Measurements from ENCODE around the gene SUSD2.
A peak's percentile ranks its signal among the peaks of the same experiment; 100 is the strongest.

Gene SUSD2

DNA sequence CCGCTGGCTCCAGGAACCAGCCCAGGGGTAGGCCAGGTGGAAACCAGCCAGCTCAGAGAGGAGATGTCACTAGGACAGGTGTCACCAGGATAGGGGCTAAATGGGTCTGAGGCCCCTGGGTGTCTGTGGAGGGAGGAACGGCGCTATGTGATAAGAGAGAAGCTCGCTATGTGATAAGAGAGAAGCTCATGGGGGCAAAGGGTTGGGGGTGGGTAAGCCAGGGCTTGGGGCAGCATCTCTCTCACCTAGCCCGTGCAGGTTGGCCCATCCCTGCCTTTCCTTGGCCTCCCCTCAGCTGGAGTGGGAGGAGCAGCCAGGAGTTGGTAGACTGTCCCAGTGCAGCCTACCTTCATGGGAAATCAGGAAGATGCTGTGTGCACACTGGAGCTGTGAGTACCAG, 26.5 kb upstream of the SUSD2 start:
- no peak for DNase-seq

DNA sequence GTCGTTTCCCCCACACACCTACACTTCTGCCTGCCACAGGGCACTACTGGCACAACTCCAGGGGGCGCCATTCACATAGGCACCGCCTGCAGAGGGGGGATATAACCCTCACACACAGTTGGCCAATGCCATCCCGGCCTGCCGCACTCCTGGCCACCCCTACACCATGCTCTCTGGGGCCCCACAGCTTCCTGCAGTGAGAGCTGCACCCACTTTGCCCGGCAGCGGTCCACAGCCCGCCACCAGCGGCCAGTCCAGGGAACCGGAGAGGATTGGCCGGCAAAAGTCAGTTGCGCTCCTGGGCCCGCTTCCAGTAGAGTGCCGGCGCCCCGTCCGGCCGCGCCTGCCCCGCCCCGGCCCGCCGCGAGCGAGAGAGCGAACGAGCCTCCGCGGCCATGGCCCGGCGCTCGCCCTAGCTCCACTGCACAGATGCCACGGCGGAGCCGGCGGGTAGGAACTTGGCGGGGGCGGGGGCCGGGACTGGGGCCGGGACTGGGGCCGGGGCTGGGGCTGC, 25.6 kb upstream of the SUSD2 start:
- DNase-seq: peak; percentile 52

DNA sequence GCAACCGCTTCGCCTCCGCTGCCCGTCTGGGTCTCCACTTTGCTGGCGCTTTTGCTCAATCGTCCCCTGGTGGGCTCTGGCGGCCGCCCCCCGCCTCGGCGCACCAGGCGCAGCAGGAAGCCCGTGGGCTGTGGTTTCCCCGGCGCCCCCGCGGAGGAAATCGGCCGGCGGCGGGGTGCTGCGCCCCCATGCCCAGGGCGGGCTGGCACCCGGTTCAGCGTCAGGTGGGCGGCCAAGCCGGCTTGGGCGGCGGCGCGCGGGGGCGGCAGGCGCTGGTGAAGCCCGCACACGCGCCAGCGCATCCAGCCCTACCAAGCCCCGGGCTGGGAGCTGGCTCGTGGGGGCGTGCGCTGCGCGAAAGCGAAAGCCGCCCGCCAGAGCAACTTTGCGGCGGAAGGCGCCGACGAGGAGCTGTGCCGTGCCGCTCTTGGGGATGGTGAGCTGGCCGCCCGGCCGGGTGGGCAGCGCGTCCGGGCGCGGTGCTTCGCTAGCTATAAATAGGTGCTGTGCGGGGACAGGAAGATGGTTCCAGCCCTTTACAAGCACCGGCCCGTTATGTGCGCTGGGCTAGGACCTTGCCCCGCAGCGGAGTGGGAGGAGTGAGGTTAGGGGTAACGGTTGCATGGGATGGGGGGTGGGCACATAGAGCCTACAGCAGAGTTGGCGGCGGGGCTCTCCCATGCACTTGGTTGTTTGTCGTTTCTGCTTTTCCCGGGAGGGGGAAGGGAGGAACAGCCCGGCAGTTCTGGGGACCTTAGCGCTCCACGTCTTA, 25.0 kb upstream of the SUSD2 start:
- DNase-seq: peak; percentile 63

DNA sequence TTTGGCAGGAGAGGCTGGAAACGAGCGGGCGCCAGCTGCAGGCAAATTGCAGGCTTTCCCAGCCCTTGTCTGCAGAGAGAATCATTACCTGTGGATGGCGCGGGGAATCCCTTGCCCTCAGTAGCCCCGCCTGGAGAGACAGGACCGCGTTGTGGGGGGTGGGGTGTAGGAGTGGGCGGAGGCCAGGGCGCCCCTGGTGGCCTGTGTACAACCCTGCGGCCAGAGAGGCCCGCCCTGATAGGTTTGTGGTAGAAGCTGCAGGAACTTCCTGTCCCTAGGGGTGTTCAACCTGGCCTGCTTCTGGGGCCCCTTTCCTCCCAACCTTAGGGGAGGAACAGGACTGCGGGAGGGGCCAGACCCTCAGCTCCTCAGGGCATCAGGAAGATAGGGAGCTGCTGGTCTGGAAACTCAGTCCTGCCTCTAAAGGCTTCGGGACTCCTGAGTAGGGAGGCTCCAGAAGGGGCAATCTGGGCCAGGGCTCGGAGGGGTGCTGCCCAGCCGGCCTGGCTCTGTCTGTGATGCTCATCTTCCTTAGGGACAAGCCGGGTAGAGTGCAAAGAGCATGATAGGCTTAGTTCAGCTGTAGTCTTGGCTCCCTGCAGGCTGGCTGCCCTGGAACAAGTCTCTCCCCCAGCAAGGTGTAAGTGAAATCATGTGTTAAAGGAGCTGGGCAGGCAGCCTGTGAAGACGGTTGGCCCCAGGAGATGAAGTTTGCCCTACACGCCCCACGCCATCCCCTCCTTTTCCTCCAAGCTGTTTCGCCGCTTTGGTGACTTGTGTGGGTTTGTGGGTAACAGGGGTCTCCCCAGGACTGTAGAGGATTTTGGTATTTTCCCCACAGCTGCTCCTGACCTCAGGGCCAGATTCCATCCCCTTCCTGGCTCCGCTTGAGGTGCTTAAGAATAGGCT, 24.1 kb upstream of the SUSD2 start:
- peak; percentile 77 for DNase-seq

DNA sequence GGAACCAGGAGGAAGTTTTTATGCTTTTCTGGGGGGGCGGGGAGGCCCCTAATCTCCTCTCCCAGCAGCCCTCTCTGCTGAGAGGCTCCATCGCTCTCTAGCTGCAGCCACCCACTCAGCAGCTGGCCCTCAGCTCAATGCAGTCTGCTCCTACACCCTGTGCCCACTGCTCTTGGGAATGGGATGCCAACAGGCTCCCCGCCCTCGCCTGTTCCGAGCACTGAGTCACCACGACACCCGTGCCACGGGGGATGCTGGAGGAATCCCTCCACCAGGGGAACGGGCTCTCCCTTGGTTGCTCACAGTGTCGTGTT, 23.5 kb upstream of the SUSD2 start:
- DNase-seq: no peak

DNA sequence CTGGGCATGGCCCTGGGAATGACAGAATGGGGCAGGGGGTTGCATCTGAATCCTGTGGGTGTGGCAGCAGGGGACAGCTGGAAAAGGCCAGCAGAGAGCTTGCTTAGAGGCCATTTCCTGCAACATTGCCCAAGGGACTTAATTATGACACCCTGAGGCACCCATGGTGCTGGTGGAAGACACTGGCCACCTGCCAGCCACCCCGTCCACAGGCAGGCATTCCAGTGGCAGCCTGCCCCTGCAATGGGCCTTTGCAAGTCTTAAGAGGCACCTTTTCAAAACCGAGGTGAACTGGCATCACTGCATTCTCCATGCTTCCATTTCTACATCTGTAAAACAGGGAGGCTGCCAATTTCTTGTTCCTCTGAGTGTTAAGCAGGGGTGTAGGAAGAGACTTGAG, 21.6 kb upstream of the SUSD2 start:
- DNase-seq: no peak

DNA sequence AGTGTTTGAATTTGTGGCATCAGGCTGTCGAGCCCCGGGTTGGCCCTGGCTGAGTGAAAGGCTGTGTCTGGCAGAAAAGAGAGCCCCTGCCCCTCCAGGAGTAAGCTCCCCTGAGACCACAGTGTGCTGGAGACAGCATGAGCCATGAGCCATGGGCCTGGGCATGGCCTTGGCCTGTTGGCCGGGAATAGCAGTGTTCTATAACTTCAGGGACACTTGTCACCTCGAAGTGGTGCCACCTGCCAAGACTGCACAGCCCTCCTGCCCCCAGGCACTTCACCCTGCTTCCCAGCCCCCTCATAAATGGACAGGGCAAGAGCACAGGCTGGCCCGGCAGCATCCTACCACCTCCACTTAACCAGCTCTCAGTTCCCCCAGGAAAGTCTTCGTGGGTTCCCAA, 20.7 kb upstream of the SUSD2 start:
- DNase-seq: no peak

DNA sequence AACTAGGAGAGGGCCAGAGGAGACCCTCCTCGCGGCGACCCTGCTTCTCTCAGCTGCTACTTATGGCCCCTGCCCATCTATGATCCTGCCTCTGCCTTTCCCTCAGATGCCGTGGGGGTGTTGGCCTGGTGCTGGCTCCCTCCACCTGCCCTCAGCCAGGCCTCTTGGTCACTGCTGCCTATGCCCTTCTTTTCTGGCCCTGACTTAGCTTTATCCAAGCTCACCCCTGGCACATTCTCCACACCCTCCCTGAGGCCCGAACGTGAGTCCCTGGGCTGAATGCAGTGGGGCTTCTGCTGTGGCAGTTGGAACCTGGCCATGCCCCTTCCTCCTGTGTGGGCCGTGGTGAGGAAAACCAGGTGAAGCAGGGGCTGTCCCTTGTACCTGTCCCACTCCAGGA, 19.8 kb upstream of the SUSD2 start:
- no peak for DNase-seq

DNA sequence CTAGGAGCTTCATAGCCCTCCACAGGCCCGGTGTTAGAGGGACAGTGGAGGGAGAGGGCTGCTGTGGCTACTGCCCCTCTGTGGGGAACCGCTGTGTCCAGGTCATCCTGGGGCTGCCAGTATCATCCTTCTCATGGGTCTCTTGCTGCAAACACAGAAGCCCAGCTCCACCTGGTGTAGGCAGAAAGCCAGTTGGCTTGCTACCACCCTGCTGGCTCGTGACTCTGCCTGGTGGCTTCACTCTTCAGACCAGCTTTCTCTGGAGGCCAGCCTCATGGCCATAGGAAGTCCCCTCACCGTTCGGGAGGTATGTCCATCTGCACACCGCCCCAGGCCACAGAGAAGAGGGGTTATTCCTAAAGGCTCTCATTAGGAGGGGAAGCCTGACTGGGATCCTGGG, 19.4 kb upstream of the SUSD2 start:
- DNase-seq: no peak

DNA sequence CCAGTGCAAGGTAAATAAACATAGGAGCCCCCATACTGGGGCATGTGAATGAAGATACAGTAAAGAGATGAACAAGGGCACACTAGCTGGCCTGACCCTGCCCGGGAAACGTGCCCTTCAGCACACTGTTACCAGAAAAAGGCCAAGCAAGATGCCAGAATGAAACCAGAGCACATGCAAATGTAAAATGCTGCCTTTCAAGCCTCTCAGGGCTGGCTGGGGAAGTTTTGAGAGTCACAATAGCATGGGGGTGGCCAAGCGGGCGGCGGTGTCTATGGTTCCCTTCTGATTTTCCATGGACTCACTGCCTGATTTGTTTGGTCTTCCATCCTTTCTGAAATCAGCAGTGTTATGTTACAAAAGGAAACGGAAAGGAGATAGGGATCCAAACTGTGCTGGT, 18.9 kb upstream of the SUSD2 start:
- no peak for DNase-seq

DNA sequence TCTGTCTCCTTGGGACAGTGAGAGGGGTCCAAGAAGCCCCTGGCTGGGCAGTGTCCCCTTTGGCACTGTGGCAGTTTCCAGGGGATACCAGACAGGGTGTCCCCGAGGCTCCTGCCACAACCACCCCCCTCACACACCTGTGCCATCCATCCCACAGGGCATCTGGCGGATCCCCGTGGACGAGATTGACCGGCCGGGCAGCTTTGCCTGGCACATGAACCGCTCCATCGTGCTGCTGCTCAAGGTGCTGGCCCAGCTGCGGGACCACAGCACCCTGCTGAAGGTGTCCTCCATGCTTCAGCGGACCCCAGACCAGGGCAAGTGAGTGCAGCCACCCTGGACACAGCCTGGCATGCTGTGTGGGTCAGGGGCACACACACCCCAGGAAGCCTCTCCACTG, 17.0 kb upstream of the SUSD2 start:
- no peak for DNase-seq

DNA sequence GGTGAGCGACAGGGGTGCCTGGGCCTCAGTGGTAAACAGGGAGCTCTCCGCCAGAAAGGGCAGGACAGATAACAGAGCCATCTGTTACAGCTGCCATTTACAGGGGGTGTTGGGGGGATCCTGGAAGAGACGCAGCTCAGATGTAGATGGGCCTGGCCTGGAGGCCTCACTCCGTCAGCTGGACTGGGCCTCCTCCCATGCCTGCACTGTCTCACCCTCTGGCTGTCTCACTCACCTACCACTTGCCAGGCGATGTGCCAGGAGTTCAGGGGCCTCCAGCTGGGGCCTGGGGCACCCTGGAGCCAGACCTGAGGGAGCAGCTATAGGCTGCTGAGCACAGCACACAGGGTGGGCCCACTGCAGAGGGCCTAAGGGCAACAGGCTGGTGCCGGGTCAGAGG, 16.3 kb upstream of the SUSD2 start:
- no peak for DNase-seq

DNA sequence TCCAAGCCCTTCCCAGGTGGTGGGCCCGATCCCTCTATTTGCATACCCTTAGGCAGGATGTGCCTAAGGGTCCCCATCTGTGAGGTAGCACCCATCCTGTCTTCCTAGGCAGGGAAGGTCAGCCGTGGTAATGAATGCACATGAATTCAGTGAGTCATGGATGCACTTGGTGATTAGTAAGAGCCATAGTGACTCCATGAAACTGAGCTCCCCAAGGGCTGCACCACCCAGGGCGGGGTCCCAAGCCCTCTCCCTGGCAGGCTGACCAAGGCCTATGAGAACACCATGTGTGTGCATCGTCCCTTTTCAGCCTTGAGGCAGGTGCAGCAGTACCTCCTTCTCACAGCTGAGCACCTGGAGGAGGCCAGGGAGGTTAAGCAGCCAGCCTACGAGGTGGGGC, 15.6 kb upstream of the SUSD2 start:
- DNase-seq: no peak

DNA sequence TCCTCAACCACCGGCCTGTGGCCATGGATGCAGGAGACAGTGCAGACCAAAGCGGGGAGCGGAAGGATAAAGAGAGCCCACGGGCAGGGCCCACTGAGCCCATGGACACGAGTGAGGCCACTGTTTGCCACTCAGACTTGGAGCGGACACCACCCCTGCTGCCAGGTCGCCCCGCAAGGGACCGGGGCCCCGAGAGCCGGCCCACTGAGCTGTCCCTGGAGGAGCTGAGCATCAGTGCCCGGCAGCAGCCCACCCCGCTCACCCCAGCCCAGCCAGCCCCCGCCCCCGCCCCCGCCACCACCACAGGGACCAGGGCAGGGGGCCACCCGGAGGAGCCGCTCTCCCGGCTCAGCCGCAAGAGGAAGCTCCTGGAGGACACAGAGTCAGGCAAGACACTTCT, 14.5 kb upstream of the SUSD2 start:
- no peak for DNase-seq

DNA sequence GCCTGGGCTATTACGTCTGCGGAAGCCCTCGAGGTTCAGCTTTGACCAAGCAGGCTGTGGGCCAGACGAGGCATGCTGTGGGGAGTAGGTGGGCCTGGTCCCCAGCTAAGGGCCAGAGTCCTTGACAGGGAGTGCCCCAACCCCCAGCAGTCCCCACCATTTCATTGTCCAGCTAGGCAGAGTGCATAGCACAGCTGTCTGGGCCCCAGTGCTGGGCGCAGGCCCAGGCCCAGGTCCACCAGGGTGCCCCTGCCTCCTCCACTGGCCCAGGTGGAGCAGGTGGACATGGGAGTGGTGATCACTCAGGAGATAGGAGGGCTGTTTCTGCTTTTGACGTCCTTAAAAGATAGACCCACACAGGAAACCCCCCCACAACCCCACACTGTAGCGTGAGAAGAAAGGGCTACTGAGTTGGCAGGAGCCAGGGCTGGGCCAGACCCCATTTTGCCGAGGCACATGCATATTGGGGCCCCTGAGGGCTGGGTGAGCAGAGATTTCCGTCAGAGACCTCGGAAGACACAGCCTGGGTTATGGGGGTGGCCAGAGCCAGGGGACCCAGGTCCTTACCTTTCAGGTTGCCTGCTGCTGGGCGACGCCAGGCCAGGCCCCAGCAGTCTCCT, 11.7 kb upstream of the SUSD2 start:
- DNase-seq: no peak

DNA sequence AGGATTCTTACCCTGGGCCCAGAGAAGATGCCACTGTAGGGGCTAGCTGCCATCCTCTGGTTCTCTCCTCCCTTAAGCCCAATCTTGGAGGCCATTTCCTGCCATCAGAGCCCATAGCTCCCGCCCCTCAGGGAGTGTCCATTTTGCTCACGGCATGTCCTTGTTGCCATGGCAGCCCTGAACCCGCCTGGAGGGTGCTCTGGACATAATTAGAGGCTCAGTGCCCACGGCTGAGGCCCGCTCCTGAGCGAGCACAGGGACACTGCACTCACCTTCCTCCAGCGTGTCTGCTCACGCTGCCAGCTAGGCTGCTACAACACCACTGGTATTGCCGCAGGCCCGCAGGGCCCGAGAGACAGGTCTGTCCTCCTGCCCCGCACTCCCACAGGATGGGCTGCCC, 11.1 kb upstream of the SUSD2 start:
- no peak for DNase-seq

DNA sequence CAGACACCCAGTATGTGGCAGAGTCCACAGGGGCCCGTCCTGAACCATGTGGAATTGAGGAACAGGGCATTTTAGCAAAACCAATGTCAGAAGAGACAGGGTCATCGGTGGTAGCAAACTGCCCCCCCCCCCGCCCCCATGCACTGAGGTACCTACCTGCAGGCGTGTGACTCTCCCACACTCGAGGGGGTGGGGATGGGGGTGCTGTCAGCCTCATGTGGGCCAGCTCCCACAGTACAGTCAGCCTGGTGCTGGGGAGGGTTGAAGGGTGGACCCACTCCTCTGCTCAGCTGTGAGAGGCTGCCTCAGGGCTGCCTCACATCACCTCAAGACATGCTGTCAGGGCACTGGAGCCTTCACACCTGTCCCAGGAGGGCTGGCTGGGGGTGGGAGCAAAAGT, 10.7 kb upstream of the SUSD2 start:
- DNase-seq: no peak

DNA sequence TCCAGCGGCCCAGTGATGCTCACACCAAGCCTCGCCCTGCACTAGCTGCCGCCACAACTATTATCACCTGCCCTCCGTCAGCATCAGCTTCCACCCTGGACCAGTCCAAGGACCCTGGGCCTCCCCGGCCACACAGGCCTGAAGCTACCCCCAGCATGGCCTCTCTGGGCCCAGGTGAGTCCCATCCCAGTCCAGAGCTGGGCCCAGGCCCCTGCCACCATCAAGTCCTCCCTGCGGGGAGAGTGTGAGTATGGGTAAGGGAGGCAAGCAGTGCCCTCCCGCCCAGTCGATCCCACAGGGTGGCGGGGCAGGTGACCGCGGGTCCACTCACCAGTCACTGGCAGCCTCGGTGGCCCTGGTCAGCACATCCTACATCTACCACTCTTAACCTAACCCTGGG, 9.5 kb upstream of the SUSD2 start:
- DNase-seq: no peak

DNA sequence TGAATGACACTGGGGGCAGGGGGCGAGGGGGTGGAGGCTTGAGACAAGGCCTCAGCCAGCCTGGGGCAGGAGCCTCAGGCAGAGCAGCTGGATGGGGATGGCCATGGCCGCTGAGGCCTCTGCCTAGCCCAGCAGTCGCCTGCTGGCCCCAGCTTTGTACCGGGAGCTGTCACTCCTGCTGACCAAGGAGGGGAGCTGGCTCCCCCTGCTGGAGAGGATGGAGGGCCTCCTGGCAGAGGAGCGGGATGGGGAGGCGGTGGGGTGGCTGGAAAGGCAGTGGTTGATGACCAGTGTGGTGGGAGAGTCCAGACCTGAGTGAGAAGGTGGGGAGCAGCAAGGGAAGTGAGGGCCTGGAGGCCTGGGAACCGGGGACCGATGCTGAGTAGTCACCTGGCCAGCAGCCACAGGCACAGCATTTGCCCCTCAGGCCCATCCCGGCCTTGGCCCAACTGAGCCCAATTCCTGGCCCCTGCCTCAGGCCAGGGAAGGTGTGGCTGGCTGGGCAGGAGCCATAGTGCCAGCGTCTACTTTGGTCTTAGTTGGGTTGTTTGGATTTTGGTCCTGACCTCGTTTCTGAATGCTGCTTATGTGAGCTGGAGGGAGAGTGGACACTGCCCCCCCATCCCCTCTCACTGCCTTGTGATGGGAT, 6.0 kb upstream of the SUSD2 start:
- DNase-seq: peak; percentile 65

DNA sequence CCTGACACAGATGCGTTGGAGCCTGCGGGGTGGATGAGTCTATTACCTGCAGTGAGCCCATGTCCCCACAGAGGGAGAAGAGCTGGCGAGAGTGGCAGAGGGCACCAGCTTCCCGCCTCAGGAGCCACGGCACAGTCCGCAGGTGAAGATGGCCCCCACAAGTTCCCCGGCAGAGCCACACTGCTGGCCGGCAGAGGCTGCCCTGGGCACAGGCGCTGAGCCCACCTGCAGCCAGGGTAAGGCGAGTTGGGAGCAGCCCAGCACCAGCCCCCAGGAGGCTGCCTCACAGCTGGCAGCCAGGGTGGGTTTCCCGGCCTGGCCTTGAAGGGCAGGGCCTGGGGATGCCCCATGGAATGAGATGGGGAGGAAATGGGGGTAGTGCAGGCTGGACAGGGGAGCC, 5.2 kb upstream of the SUSD2 start:
- DNase-seq: no peak

DNA sequence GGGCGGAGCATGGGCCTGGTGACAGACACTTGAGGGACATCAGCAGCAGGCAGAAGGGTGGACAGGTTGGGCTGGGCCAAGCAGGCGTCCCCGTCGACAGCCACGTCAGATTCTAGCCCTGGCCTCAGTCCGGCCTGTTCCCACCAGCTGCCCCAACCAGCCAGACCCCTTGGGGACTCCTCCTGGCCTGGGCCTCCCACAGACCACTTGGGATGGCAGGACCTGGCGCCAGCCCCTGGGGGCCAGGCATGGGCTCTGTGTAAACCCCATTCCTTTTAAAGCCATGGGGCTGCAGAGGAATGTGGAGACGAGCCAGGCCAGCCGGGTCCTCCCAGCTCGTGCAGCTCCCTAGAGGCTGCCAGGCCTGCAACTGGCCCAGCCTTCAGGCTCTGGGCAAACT, 4.7 kb upstream of the SUSD2 start:
- DNase-seq: no peak

DNA sequence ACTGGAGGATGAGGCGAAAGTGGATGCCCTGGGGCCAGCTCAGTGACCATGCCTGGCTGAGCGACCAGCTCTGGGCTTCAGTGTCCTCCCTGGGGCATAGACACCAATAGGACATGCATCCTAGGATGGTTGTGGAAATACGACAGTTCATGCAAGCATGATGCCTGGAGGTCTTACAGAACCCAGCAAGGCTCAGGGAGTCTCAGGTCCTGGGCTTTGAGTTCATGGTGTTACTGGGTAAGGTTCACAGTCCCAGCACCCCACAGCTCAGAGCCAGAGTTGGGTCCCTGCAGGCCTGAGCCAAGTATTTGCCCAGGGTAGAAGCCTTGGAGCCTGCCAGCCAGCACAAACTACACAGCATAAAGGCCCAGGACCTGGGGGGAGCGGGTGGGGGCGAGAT, 4.2 kb upstream of the SUSD2 start:
- DNase-seq: no peak

DNA sequence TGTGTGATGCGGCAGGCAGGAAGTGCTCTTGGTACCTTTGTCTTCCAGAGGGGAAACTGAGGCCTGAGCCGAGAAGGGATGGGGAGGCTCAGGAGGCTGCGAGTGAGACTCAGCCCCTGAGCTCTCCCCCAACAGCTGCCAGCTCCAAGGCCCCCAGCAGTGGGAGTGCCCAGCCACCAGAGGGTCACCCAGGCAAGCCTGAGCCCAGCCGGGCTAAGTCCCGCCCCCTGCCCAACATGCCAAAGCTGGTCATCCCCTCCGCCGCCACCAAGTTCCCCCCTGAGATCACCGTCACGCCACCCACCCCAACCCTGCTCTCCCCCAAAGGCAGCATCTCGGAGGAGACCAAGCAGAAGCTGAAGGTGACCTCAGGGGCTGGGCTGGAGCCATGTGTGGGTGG, 3.8 kb upstream of the SUSD2 start:
- DNase-seq: no peak
